Measurements from ENCODE around the gene DCTN1.
"Not testable (repeated sequence)": the region's sequence is repeated elsewhere in the genome, so short reads cannot be mapped to it uniquely, and the experiment has no call there.

The DCTN1 gene

GRCh38 chr2:74368499-74368898, 11.6 kb downstream of the DCTN1 start:
- DNase-seq = no peak

GRCh38 chr2:74367789-74368188, 12.3 kb downstream of the DCTN1 start:
- no peak for DNase-seq

- DNase-seq = no peak
Measured at GRCh38 chr2:74366036-74366435, 14.1 kb downstream of the DCTN1 start.

DNA sequence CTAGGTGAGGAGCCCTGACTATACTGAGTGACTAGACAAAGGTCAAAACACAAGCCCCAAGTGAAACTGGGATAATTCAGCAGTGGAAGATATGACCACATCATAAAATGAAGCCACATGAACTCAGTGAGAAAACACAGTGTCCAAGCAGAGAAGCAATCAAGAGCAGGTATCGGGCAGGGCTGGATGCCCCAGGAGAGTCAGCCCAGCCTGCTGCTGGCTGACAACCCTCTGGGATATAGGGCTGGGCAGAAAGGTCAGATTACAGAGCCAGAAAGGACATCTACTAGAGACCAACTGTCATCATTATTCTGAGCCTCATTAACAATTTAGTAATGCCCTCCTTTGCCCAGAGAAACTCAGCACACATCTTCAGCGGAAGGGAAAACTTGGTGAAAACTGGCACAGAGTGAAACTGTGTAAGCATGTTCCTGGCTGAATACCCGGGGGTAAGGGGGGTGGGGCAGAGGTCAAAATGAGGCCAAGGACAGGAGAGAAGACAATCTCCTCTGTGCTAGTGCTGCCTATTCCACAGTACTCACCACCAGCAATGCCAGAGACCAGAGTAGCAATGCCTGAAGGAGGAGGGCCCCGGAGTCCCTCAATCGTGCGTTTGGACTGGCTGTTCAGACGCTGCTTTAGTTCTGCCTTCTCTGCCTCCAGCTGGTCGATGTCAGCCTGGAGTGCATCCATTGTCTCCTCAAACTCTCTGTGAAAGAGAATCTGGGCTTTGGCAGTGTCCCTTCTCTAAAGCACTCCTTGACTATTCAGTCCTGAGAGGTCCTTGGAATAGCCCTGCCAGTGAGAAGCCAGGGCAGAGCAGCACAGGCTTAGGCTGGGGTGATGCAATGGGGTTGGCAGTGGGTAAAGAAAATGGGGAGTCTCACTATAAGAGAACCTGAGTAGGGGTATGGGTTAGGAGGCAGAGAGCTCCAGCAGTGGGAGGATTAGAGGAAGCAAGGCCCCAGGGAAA, 15.3 kb downstream of the DCTN1 start:
- no peak for DNase-seq

- DNase-seq = no peak
Measured at GRCh38 chr2:74361327-74361726, 18.8 kb downstream of the DCTN1 start.

DNA sequence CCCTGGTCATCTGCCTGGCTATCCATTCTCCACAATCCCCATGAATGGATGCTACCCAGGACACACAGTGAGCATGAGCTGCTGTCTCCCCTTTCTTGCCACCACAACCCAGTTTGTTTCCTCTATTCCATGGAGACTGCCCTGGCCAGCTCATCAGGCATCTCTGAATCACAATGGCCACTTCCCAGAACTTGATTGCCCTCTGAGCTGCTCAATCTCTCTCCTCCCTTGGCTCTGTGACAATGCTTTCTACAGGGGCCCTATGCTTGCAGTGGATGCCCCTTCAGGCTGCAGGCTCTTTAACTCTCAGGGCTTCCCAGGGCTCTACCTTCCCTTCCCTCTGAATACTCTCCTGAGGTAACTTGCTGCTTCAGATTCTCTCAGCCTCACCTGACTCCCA, 22.5 kb downstream of the DCTN1 start:
- DNase-seq = no peak

GRCh38 chr2:74349889-74350288, 30.2 kb downstream of the DCTN1 start:
- no peak for DNase-seq

GRCh38 chr2:74347742-74348141, 32.4 kb downstream of the DCTN1 start:
- DNase-seq = no peak

DNA sequence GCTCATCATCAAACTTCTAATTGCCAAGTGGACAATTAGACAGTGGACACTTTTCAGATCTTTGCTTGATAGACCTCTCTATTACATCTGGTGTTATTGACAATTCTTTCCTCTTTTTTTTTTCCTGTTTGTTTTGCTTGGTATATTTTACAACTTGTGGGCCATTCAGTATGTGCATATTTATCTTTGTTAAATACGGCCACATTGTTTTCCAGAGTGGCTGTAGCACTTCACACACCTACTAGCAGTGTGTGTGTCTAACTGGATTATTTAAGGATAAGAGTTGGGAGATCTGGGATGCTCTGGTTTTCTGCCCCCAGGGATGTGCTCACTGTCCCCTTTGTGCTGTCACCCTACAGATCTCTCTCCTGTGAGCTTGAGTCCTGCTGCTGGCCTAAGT, 32.8 kb downstream of the DCTN1 start:
- no peak for DNase-seq

- DNase-seq = no peak
Measured at GRCh38 chr2:74345272-74345943, 34.7 kb downstream of the DCTN1 start.

DNA sequence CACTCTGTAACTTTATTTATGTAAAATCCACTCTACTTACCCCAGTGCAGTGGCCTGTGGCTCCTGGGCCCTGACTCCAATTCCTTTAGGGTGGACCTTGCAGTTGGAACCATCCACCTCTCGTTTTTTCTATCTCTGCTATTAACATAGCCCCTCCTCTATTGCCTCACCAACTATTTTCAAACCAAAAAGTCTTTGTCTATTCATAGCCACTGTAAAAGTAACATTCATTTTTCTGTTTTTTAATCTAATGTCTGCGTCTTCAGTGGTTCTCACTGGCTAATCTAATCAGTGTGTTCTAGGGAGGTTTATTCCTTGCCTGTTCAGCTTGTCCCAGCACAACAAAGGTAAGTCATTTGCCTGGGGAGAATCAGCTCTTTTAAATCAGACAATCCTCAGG, 36.8 kb downstream of the DCTN1 start, which contains the start of gene SLC4A5:
SLC4A5 (minus strand) TSS at position 101 of the 400 bp plus-strand sequence. CDS start 28,393 bp downstream, outside the sequence.
- DNase-seq = no peak

DNA sequence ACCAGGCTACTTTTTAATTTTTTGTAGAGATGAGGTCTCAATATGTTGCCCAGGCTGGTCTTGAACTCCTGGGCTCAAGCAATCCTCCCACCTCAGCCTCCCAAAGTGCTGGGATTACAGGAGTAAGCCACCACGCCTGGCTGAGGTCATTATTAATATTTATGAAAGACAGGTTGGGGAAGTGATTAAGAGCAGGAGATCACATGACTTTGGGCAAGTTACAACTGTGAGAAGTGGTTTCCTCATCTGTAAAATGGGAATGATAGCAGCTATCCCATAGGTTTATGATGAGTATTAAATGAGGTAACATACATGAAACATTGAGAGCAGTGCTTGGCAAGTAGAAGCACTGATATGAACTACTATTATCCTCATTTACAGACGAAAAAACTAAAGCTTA, 43.9 kb downstream of the DCTN1 start:
- DNase-seq = not testable (repeated sequence)

DNA sequence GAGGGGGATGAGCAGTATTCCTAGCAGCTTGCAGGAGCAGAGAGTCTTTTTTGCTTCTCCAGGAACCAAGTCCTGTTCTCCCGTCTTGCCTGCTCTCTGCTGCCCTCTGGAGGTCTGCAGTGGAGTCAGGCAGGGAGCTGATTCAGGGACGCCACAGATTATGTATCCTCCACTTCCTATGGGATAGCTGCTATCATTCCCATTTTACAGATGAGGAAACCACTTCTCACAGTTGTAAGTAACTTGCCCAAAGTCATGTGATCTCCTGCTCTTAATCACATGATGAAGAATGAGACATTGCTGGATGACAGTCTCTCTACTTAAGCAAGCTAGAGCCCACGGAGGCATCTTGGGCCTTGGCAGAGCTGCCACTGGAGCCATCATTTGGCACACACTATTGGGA, 45.2 kb downstream of the DCTN1 start:
- peak; percentile 26 for DNase-seq

DNA sequence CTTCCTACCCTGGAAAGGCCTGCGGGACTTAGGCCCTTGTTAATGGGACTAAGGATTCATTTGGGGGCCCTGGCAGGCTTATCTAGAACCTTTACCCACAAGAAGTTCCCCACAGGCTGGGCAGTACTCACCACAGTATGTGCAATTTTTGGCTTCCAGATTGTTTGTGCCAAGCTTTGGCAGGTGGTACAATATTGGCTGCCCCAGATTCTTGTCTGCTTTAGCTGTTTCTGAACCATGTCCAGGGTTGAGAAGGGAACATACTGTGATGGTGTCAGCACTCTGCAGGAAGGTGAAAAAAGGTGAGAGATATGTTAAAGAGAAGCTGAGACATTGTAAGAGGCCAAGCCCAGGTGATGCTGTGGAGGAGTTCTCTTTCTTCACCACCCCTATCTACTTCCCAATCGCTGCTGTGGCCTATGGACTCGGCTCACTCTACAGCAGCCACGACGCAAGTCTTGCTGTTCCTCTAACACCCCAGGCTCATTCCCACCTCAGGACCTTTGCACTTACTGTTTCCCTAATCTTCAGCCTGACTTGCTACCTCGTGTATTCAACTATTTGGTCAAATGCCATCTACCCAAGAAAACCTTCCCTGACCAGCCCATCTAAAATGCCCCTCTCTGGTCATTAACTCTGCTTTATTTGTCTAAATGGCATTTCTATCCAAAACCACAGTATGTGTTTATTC, 46.1 kb downstream of the DCTN1 start:
- no peak for DNase-seq

GRCh38 chr2:74333175-74333574, 46.9 kb downstream of the DCTN1 start:
- peak; percentile 35 for DNase-seq

- no peak for DNase-seq
Measured at GRCh38 chr2:74332550-74333174, 47.4 kb downstream of the DCTN1 start.

- DNase-seq = no peak
Measured at GRCh38 chr2:74328573-74328972, 51.5 kb downstream of the DCTN1 start.

GRCh38 chr2:74328074-74328473, 52.0 kb downstream of the DCTN1 start:
- no peak for DNase-seq

DNA sequence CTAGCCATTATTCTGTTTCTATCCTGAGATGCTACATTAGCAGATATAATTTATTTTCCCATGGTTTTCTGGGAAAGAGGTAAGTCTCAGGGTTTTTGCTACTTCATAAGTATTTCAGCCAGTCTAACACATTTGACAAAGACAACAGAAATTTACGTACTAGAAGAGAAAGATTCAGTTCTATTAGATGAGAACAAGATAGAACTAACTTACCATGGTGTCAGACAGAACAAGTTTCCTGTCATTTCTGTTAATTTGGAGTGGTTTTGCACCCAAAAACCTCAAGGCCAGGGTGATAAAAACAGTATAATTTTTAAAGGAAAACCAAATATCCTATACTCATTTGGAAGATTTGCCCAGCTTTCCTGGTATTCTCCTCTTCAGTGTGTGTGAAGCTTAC, 52.5 kb downstream of the DCTN1 start:
- DNase-seq = no peak

GRCh38 chr2:74327199-74327598, 52.9 kb downstream of the DCTN1 start:
- DNase-seq = no peak

DNA sequence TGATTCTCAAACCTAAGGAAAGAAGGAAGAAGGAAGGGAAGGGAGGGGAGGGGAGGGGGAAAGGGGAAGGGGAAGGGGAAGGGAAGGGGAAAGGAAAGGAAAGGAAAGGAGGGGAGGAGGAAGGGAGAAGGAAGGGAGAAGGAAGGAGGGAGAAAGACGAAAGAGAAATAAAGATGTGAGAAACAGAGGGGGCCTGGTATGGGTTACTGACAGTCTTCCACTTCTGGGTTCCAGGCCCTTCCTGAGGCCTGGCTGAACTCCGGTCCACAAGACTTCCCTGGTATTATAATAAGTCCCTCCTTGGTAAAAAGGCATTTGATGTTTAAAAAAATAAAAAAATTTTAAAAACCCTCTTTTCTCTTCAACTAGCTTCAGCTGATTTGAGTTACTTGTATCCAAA, 54.3 kb downstream of the DCTN1 start:
- DNase-seq = no peak

- no peak for DNase-seq
Measured at GRCh38 chr2:74321737-74322136, 58.4 kb downstream of the DCTN1 start.

GRCh38 chr2:74317701-74318100, 62.4 kb downstream of the DCTN1 start:
- no peak for DNase-seq
